ENCODE data around the gene ERF.

The ERF gene

GRCh38 chr19:42250666-42251531 is 4.0 kb downstream of the ERF start:
- Histone ChIP-seq H3K27me3 (ENCODE audit: control insufficient read depth, insufficient read depth, low read length) (no peaks in the 10 kb centered on the region), H3K4me3 (ENCODE audit: low read depth, low read length) (no peak overlapping the region), H3K9ac (no peak overlapping the region), H3K36me3 (ENCODE audit: control insufficient read depth, insufficient read depth, low read length) (no peaks in the 10 kb centered on the region), H3K27ac (peak overlapping the region; percentile 22), H2AFZ (no peak overlapping the region), H3K4me1 (peaks cover 17% of the 10 kb centered on the region), H3K79me2 (peaks cover 2% of the 10 kb centered on the region), H3K9me3 (ENCODE audit: control insufficient read depth, low read length) (no peaks in the 10 kb centered on the region), H3K4me2 (ENCODE audit: low read length) (peak overlapping the region; percentile 33)
- TF ChIP-seq CTCF (IDR thresholded peaks at IDR 0.05): no peak

GRCh38 chr19:42250183-42250665 is 4.7 kb downstream of the ERF start:
- no peak overlapping the region for H3K4me3 ChIP-seq (ENCODE audit: low read depth, low read length)
- H2AFZ ChIP-seq: no peak overlapping the region
- peaks cover 17% of the 10 kb centered on the region for H3K4me1 ChIP-seq

GRCh38 chr19:42249769-42250168 is 5.2 kb downstream of the ERF start:
- no peaks in the 10 kb centered on the region for H3K27me3 ChIP-seq (ENCODE audit: control insufficient read depth, insufficient read depth, low read length)
- no peaks in the 10 kb centered on the region for H3K36me3 ChIP-seq (ENCODE audit: control insufficient read depth, insufficient read depth, low read length)
- peaks cover 2% of the 10 kb centered on the region for H3K79me2 ChIP-seq
- H3K4me2 ChIP-seq (ENCODE audit: low read length): no peak overlapping the region
- no peak for TF ChIP-seq CTCF (IDR thresholded peaks at IDR 0.05)
- no peak overlapping the region for H3K9ac ChIP-seq
- no peak overlapping the region for H2AFZ ChIP-seq
- H3K4me3 ChIP-seq (ENCODE audit: low read depth, low read length): no peak overlapping the region
- peak overlapping the region; percentile 25 for H3K27ac ChIP-seq
- peaks cover 17% of the 10 kb centered on the region for H3K4me1 ChIP-seq
- no peaks in the 10 kb centered on the region for H3K9me3 ChIP-seq (ENCODE audit: control insufficient read depth, low read length)

More at GRCh38 chr19:42250183-42250665, 4.7 kb downstream of the ERF start:
- Histone ChIP-seq H3K9me3 (ENCODE audit: control insufficient read depth, low read length) (no peaks in the 10 kb centered on the region), H3K36me3 (ENCODE audit: control insufficient read depth, insufficient read depth, low read length) (no peaks in the 10 kb centered on the region), H3K79me2 (peaks cover 2% of the 10 kb centered on the region), H3K27me3 (ENCODE audit: control insufficient read depth, insufficient read depth, low read length) (no peaks in the 10 kb centered on the region), H3K9ac (no peak overlapping the region), H3K27ac (peak overlapping the region; percentile 25), H3K4me2 (ENCODE audit: low read length) (peak overlapping the region; percentile 33)
- TF ChIP-seq CTCF (IDR thresholded peaks at IDR 0.05): no peak

GRCh38 chr19:42249149-42249750 is 5.7 kb downstream of the ERF start:
- H3K4me3 ChIP-seq (ENCODE audit: low read depth, low read length): no peak overlapping the region
- no peaks in the 10 kb centered on the region for H3K27me3 ChIP-seq (ENCODE audit: control insufficient read depth, insufficient read depth, low read length)
- H3K36me3 ChIP-seq (ENCODE audit: control insufficient read depth, insufficient read depth, low read length): no peaks in the 10 kb centered on the region
- no peaks in the 10 kb centered on the region for H3K9me3 ChIP-seq (ENCODE audit: control insufficient read depth, low read length)
- H2AFZ ChIP-seq: no peak overlapping the region
- H3K27ac ChIP-seq: no peak overlapping the region
- peaks cover 17% of the 10 kb centered on the region for H3K4me1 ChIP-seq
- no peak overlapping the region for H3K9ac ChIP-seq
- no peak for TF ChIP-seq CTCF (IDR thresholded peaks at IDR 0.05)
- H3K4me2 ChIP-seq (ENCODE audit: low read length): no peak overlapping the region
- H3K79me2 ChIP-seq: peaks cover 2% of the 10 kb centered on the region
